NCI-H774 (cell line): ENCODE measurements around the gene RBBP4.

Experiments
- DNase-seq: peaks from one replicate; lab custom pipeline; 2025; lab: John Stamatoyannopoulos, UW

Gene RBBP4

GRCh38 chr1:32719681-32720275 lies 68.8 kb downstream of the RBBP4 start:
- no peak for DNase-seq

DNA sequence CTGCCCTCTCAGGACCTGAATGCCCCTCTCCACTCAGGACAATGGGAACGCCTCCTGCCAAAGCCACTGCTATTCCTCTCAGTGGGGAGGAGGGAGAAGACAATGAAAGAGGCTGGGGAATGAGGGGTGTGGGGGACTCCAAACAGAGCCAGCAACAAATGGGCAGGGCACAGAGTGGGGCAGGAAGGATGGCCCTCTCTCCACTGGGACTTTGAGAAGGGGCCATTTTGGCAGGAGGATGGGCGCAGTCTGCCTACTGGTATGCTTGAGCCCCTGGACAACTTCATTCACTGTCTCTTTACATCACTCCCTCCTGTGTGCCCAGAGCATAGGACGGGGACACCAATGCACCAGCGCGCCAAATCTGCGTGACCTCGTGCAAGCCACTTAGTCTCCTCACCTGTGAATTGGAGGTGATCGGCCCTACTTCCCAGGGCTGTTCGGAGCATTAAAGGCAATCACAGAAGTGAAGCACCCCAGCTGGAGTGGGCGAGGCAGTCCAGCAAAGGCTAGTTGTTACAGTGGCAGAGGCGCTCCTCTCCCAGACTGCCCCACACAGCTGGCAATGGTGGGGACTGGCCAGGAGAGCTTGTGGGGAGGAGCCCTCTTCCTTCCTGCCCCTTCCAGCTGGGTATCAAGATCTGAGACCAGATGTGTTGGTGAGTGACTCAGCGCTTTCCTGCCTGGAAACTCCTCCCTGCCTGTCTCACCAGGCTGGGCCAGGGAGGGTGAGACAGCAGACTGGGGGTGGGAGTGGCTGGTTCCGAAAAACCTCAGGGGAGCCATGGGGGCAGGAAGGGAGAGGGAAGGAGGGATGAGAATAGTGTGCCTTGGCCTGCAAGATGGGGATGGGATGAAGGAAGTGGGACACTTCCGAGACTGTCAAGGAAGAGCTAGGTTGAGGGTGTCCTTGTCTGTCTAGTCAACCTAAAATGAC lies 73.9 kb downstream of the RBBP4 start:
- peak; percentile 37 for DNase-seq

GRCh38 chr1:32725615-32725982 lies 74.6 kb downstream of the RBBP4 start:
- no peak for DNase-seq

DNA sequence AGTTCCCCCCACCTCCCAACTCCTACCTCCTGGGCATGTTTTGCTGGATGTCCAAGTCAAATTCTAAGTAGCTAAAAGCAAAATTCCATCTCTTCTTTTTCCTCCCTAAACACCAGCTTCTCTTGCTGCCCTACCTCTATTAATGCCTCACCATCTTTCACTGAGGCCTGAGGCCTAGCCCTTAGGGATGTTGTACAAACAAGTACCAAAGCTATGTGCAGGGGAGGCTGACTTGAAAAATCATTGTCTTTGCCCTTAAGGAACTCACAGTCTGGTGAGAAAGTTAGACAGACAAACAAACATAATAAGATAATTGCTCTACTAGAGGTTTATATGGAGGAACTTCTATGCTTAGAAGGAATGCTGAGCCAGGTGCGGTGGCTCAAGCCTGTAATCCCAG lies 76.9 kb downstream of the RBBP4 start:
- no peak for DNase-seq

- no peak for DNase-seq
Observed at GRCh38 chr1:32728413-32729077, 77.5 kb downstream of the RBBP4 start.

DNA sequence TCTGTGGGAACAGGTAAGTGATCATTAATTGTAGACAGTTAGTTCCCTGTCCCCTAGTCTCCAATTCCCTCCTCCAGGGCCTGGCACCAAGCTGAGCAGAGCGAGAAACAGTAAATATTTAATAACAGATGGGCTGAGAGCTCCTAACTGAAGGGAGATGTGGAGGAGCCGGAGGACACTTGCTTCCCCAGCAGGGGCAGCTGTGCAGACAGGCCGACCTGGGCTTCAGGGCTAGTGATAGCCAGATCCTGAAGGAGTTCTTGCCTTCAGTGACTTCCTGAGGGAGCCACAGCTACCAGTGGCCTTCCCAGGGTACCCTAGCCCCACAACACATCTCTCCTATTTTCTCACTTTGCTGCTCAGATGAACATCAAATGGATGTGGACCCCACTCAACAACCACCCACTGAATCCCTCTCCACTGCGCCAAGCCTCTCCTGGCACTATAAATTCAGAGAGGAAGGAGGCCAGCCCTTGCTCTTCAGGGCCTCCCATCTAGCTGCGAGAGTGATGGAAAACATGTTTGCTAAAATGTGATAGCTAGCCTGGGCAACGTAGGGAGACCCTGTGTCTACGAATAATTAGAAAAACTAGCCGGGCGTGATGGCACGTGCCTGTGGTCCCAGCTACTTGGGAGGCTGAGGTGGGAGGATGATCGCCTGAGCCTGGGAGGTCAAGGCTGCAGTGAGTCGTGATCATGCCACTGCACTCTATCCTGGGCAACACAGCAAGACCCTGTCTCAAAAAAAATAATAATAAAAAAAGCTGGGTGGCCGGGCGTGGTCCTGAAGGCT lies 78.4 kb downstream of the RBBP4 start:
- DNase-seq = no peak

DNA sequence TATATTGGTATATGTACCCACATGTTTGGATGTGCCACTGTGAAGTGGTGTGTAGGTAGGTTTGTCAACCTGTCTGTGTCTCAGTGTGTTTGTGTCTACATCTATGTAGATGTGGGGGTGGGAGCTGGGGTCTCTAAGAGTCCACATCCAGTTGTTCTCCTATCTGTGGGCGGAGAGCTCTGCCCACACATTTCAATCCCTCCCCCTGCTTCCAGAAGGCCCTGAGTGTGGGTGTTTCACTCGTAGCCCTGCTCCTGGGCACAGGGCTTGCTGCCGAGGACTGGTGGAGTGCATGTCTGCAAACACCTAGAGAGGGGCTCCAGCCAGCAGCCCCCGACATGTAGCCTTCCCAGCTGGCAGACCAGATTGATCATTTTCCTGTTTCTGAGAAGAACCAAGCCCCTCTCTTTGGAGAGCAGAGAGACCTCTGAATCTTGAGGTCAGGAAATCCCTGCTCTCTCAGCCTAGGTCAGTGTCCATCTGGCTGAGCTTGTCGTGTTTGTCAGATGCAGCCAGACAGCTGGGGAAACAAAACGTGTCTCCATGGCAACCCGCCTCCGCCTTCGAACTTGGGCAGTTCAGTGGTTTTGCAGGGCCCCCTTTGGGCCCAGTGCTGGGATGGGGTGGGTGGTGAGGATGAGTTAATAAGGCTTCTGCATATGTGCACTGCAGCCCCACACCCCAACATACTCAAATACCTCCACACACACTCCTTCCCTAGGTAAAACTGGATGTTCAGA lies 82.7 kb downstream of the RBBP4 start:
- DNase-seq = peak; percentile 76
